NCI-H82 treated with DMSO at 0.1 percent for 48 hours (cell line): Measurements from ENCODE around the gene SRP68.

Experiments used
- DNase-seq: peaks from one replicate; lab custom pipeline; 2025; ENCODE audit not compliant: unreplicated experiment; lab: John Stamatoyannopoulos, UW

Gene SRP68

GRCh38 chr17:76000016-76000754 is 72.1 kb downstream of the SRP68 start:
- DNase-seq, result no peak

- no peak for DNase-seq
Observed at GRCh38 chr17:75998327-75998795, 74.0 kb downstream of the SRP68 start.

GRCh38 chr17:75996665-75997590 is 75.4 kb downstream of the SRP68 start:
- no peak for DNase-seq

DNA sequence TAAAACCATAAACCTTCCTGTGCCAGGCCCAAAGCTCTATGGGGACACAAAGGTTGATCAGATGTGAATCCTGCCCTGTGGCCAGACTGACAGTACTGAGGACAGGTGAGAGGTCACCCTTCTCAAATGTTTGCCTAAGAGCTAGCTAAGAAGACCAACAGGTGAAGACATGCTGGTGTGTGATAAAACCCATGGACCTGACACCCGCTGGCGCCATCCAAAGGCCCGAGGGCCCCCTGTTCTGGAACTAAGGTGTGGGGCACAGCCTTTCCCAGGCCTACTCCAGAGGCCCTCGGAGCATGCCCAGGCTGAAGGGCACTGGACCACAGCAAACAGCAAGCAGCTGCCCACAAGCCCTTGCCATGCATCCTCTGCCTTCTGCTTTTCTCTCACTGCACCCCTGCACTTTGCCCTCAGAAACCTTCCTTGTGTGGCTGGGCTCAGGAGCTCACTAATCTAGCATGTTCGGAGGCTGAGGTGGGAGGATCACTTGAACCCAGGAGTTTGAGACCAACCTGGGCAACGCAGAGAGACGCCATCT is 76.9 kb downstream of the SRP68 start:
- no peak for DNase-seq

- DNase-seq, result no peak
Observed at GRCh38 chr17:75994802-75995370, 77.4 kb downstream of the SRP68 start.

DNA sequence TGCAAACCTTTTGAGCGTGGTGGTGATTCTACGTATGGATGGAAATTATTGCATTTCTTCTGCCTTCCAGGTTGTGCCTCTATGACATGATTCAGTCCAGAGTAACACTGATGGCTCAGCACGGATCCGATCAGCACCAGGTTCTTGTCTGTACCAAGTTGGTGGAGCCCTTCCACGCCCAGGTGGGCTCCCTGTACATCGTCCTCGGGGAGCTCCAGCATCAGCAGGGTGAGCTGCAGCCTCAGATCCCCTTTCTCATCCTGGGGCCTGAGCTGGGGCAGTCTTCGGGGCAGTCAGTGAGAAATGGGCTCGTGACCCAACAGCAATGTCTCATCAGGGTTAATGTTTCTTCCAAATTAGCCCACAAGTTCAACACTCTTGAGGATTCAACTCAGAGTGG is 80.9 kb downstream of the SRP68 start:
- DNase-seq, result no peak
